Measurements from ENCODE around the gene TMPRSS13.

DNA sequence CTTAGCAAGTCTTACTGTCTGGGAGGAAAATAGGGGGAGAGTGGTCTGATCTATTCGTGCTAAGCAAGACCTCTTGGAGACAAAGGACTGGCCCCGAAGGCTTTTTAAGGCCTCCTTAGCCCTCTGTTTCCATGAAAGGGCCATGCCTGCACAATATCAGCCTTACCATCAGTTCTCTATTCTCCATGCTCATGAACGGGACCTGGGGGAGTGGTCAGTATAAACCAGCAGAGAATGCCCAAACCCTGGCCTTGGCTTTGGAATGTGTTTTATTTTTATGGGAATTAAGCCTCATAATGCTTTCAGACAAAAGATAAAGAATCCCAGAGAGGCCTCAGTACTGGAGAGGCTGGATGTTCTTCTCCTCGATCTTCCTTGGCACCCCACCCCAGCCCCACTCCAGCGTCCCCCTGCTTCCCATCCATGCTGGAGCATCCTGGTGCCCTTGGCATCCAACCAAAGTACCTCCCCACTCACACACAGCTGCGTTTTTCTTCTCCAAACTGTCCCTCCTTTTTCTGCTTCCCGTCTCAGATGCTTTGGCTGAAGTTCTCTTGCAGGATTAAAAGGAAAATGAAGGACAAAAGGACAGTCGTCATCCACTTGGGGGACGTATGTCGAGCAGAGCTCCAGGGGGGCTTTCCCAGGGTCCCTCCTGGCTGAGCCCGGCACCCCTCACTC lies 71.3 kb downstream of the TMPRSS13 start:
- TF ChIP-seq HNRNPL (IDR thresholded peaks at IDR 0.05; ENCODE audit: low read depth, low read length) (no peak), HDAC6 (IDR thresholded peaks at IDR 0.05; ENCODE audit: low read depth, low read length) (no peak), IRF2 (CRISPR knock-in tag; IDR thresholded peaks at IDR 0.05) (no peak), NFYB (IDR thresholded peaks at IDR 0.05; ENCODE audit: extremely low read depth, insufficient read length) (no peak), KLF10 (CRISPR knock-in tag; IDR thresholded peaks at IDR 0.05) (no peak), KAT8 (IDR thresholded peaks at IDR 0.05; ENCODE audit: low read depth) (no peak), POLR3G (IDR thresholded peaks at IDR 0.05; ENCODE audit: extremely low read depth, insufficient read length, insufficient replicate concordance) (no peak), FOS (IDR thresholded peaks at IDR 0.05; ENCODE audit: extremely low read depth, insufficient read length) (no peak)
- TF ChIP-seq, protein P1, sequence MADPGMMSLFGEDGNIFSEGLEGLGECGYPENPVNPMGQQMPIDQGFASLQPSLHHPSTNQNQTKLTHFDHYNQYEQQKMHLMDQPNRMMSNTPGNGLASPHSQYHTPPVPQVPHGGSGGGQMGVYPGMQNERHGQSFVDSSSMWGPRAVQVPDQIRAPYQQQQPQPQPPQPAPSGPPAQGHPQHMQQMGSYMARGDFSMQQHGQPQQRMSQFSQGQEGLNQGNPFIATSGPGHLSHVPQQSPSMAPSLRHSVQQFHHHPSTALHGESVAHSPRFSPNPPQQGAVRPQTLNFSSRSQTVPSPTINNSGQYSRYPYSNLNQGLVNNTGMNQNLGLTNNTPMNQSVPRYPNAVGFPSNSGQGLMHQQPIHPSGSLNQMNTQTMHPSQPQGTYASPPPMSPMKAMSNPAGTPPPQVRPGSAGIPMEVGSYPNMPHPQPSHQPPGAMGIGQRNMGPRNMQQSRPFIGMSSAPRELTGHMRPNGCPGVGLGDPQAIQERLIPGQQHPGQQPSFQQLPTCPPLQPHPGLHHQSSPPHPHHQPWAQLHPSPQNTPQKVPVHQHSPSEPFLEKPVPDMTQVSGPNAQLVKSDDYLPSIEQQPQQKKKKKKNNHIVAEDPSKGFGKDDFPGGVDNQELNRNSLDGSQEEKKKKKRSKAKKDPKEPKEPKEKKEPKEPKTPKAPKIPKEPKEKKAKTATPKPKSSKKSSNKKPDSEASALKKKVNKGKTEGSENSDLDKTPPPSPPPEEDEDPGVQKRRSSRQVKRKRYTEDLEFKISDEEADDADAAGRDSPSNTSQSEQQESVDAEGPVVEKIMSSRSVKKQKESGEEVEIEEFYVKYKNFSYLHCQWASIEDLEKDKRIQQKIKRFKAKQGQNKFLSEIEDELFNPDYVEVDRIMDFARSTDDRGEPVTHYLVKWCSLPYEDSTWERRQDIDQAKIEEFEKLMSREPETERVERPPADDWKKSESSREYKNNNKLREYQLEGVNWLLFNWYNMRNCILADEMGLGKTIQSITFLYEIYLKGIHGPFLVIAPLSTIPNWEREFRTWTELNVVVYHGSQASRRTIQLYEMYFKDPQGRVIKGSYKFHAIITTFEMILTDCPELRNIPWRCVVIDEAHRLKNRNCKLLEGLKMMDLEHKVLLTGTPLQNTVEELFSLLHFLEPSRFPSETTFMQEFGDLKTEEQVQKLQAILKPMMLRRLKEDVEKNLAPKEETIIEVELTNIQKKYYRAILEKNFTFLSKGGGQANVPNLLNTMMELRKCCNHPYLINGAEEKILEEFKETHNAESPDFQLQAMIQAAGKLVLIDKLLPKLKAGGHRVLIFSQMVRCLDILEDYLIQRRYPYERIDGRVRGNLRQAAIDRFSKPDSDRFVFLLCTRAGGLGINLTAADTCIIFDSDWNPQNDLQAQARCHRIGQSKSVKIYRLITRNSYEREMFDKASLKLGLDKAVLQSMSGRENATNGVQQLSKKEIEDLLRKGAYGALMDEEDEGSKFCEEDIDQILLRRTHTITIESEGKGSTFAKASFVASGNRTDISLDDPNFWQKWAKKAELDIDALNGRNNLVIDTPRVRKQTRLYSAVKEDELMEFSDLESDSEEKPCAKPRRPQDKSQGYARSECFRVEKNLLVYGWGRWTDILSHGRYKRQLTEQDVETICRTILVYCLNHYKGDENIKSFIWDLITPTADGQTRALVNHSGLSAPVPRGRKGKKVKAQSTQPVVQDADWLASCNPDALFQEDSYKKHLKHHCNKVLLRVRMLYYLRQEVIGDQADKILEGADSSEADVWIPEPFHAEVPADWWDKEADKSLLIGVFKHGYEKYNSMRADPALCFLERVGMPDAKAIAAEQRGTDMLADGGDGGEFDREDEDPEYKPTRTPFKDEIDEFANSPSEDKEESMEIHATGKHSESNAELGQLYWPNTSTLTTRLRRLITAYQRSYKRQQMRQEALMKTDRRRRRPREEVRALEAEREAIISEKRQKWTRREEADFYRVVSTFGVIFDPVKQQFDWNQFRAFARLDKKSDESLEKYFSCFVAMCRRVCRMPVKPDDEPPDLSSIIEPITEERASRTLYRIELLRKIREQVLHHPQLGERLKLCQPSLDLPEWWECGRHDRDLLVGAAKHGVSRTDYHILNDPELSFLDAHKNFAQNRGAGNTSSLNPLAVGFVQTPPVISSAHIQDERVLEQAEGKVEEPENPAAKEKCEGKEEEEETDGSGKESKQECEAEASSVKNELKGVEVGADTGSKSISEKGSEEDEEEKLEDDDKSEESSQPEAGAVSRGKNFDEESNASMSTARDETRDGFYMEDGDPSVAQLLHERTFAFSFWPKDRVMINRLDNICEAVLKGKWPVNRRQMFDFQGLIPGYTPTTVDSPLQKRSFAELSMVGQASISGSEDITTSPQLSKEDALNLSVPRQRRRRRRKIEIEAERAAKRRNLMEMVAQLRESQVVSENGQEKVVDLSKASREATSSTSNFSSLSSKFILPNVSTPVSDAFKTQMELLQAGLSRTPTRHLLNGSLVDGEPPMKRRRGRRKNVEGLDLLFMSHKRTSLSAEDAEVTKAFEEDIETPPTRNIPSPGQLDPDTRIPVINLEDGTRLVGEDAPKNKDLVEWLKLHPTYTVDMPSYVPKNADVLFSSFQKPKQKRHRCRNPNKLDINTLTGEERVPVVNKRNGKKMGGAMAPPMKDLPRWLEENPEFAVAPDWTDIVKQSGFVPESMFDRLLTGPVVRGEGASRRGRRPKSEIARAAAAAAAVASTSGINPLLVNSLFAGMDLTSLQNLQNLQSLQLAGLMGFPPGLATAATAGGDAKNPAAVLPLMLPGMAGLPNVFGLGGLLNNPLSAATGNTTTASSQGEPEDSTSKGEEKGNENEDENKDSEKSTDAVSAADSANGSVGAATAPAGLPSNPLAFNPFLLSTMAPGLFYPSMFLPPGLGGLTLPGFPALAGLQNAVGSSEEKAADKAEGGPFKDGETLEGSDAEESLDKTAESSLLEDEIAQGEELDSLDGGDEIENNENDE (IDR thresholded peaks at IDR 0.05; ENCODE audit: low read depth, low read length): no peak

Measured in K562 (cell line).